ENCODE measurements around the gene PIP4K2B.
"Not testable (repeated sequence)": the region's sequence is repeated elsewhere in the genome, so short reads cannot be mapped to it uniquely, and the experiment has no call there.

Gene PIP4K2B

GRCh38 chr17:38799501-38800236 lies at the start of gene PIP4K2B:
PIP4K2B (minus strand) TSS chr17:38799556; CDS start chr17:38799424, 132 bp downstream.
- peak; percentile 65 for DNase-seq (ENCODE audit: low read depth)

DNA sequence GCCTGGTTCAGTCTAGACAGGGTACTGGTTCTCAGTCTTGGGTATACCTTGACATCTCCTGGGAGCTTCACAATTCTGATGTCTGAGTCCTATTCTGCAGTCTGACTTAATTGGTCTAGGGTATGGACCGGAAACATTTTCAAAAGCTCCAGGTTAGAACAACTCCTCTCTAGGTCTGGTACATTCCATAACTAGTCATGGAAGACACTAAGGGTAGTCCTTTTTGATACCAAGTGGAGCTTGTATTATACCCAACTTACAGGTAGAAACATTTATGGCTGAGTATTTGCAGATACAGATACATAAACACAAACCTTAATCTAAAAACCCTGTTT lies 49.2 kb upstream of the PIP4K2B start:
- no peak for DNase-seq (ENCODE audit: low read depth)

DNA sequence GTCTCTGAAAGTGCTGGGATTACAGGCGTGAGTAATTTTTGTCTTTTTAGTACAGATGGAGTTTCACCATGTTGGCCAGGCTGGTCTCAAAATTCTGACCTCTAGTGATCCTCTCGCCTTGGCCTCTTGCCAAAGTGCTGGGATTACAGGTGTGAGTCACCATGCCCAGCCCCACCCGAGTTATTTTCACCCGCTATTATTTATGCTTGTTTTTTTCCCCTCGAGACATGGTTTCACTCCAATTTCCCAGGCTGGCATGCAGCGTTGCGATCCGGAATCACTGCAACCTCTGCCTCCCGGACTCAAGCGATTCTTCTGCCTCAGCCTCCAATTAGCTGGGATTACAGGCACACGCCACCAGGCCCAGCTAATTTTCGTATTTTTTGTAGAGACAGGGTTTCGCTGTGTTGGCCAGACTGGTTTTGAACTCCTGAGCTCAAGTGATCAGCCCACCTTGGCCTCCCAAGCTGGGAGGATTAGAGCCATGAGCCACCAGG lies 45.0 kb upstream of the PIP4K2B start:
- DNase-seq (ENCODE audit: low read depth) = no peak

DNA sequence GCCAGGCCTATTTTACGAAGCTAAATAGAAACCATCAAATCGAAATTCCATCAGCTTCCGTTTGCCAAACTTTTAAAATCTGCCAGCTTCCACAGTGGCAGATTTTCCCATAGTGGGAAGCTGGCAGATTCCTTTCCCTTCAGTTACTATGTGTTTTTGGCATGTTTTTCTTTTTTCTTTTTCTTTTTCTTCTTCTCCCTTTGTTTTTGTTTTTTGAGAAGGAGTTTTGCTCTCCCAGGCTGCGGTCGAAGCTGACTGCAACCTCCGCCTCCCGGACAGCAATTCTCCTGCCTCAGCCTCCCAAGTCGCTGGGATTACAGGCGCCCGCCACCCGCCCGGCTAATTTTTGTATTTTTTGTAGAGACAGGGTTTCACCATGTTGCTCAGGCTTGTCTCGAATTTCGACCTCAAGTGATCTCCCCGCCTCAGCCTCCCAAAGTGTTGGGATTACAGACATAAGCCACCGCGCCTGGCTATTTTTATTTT lies 26.4 kb upstream of the PIP4K2B start:
- DNase-seq (ENCODE audit: low read depth) = no peak

GRCh38 chr17:38824899-38825761 lies 25.8 kb upstream of the PIP4K2B start, which contains the start of gene CWC25:
CWC25 (minus strand) TSS chr17:38825321; CDS start chr17:38825183, 138 bp downstream.
- peak; percentile 93 for DNase-seq (ENCODE audit: low read depth)

GRCh38 chr17:38815576-38816193 lies 16.3 kb upstream of the PIP4K2B start:
- DNase-seq (ENCODE audit: low read depth) = no peak

- no peak for DNase-seq (ENCODE audit: low read depth)
Observed at GRCh38 chr17:38809828-38810227, 10.5 kb upstream of the PIP4K2B start.

- DNase-seq (ENCODE audit: low read depth) = no peak
Observed at GRCh38 chr17:38800237-38800760, 943 bp upstream of the PIP4K2B start.

DNA sequence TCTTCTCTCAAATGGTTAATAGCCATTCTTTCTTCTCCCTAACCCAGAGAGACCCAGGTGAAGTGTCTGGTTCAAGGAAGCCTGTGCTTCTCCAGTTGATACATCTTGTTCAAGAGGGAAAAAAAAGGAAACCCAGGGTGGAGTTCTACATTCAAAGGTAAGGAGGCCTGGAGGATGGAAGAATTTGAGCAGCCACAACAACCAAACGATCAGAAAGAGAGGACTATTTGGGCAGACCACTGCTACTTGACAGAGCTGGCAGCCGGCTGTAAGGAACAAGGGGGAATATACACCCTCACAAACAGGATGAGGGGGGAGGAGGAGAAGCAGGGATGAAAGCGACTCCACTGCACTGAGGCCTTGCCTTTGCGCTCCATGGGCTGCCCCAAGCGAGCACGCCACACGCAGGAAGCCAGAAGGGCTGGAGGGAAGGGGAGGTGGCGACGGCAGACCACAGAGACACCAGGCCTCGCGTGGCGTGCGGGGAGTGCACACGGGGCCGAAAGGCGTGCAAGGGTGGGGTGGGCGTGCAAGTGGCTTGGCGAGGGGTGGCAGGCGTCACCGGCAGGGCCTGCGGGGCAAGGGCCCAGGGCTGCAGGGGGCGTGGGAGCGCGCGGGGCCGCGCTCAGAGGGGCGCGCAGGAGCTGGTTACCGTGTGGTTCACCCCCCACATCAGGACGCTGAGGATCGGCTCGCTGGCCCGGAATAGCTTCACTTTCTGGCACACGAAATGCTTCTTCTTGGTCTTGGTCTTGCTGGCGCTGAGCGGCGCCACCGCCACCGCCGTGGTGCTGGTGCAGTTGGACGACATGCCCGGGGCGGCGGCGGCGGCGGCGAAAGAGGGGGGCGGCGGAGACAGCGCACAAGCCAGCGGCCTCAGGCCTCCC lies 499 bp downstream of the PIP4K2B start:
- peak; percentile 14 for DNase-seq (ENCODE audit: low read depth)

- DNase-seq (ENCODE audit: low read depth) = no peak
Observed at GRCh38 chr17:38797828-38798227, 1.5 kb downstream of the PIP4K2B start.

DNA sequence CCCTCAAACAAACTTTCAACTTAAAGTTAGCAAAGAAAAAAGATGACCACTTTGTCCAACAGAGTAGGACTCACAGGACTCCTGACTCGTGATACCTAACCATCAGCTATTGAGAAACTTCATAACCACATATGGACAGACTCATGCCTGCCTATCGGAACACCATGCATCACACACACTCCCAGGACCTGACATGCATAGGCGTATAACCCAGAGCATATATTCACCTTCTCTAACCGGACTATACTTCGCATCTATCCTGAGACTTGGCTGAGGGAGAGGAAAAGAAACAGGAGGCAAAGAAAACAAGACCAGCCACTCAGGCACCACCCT lies 2.2 kb downstream of the PIP4K2B start:
- DNase-seq (ENCODE audit: low read depth) = no peak

DNA sequence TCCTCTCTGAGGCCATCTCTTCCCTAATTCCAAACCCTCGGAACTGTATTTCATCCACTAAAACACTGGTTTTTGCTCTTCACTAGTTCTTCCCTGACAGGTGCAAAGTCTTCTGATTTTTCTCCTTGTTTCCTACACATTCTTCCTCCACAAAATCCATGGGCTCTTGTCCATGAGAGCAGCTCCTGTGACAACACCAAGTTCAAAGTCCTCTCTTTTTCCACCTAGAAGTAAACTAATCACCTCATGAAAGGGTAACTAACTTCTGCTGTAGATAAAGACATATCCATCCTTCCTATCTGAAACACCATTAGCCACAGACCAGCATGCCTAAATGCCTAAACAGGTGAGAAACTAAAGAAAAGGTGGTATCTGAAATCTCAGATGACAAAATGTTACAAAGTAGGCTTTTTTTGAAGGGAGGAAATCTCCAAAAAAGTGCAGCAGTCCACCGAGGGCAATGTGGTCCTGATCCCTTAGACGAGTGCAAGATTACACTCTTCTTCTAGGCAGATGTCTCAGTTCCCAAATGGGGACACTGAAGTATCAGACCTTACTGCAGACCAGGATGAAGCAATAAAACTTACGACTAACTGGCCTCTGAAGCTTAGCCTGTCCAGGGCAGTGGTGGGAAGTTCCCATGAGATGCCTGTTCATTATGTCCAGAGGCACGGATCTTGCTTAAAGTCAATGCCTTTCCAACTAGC lies 2.8 kb downstream of the PIP4K2B start:
- no peak for DNase-seq (ENCODE audit: low read depth)

- no peak for DNase-seq (ENCODE audit: low read depth)
Observed at GRCh38 chr17:38794221-38794620, 5.1 kb downstream of the PIP4K2B start.

GRCh38 chr17:38791162-38791561 lies 8.2 kb downstream of the PIP4K2B start:
- DNase-seq (ENCODE audit: low read depth) = no peak

- not testable (repeated sequence) for DNase-seq (ENCODE audit: low read depth)
Observed at GRCh38 chr17:38790148-38790707, 9.1 kb downstream of the PIP4K2B start.

DNA sequence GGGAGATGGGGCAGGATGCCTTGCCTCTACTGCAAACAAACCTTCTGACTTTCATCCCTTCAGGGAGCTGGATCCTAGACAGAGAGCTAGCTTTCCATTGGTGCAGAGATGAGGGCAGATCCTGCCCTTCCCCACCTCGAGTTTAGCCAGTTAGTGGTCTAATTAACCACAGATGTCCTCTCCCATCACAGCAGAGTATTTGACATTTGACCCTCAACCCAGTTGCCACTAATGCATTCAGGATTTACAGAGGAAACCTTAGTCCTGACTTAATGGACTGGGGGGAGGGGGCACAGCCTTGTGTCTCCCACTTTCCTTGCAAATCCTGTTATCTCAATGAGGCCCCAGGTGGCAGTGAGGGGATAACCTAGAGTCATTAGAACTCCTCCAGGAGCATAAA lies 10.2 kb downstream of the PIP4K2B start:
- DNase-seq (ENCODE audit: low read depth) = no peak

- DNase-seq (ENCODE audit: low read depth) = not testable (repeated sequence)
Observed at GRCh38 chr17:38787999-38788398, 11.4 kb downstream of the PIP4K2B start.

DNA sequence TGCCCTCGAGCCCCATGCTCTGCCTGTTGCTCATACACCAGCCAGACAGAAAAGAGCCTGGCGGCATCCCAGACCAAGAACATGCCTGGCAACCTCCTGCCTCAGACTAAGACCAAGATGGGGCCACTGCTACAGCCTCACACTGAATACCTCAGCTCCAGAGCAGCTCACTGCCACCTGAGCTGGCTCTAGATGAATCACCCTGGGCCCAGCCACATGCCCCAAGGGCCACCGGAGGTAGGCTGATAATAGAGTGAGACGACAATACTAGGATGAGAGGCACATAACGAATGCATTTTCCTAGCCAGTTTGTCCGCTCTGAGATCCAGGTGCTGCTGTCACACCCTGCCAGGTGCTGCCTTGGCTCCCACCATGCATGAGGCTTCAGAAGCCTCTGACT lies 13.0 kb downstream of the PIP4K2B start:
- no peak for DNase-seq (ENCODE audit: low read depth)

- DNase-seq (ENCODE audit: low read depth) = no peak
Observed at GRCh38 chr17:38783227-38783626, 16.1 kb downstream of the PIP4K2B start.
